ENCODE data around the gene GRIK1. TPM values are rescaled to one million over a fixed set of nuclear protein-coding genes. Genes with fewer than 3 reads are reported as not detected.

The GRIK1 gene
- total RNA-seq, 1 experiment from 2014 or later = not detected

DNA sequence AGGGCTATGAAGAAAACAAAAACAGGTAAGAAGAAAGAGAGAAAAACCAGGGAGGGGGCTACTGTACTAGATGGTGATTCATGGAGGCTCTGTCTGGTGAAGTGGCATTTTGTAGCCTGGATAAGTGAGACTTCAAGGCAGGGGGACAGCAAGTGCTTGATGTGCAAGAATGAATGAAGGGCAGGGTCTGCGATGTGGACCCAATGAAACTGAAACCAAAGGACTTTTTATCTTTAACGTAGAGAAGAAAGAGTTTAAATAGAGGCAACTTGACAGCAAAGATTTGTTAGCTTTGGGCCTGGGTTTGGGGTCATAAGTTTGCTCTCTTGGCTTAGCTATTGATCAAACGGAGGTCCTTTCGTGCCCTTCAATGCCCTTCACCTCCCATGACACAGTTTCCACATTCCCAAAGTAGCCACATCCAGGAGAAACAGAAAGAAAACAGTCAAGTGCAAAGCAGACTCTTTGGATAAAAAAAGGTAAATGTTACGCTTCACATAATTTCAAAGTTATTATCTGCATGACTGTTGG is 291.0 kb downstream of the GRIK1 start:
- no peak for DNase-seq
- H2AFZ ChIP-seq = no peak overlapping the region
- no peaks in the 10 kb centered on the region for H3K9me2 ChIP-seq (ENCODE audit: insufficient read depth)
- no peaks in the 10 kb centered on the region for H3K79me2 ChIP-seq (ENCODE audit: low read depth)
- no peaks in the 10 kb centered on the region for H3K36me3 ChIP-seq (ENCODE audit: low read depth)
- POLR2A ChIA-PET (ENCODE audit: unreplicated experiment) = no interaction called here
- no peaks in the 10 kb centered on the region for H4K20me1 ChIP-seq (ENCODE audit: insufficient read depth)
- H3F3A ChIP-seq (ENCODE audit: insufficient read depth, low read depth) = no peaks in the 10 kb centered on the region
- no peak overlapping the region for H3K27ac ChIP-seq
- no peaks in the 10 kb centered on the region for H3K9me3 ChIP-seq (ENCODE audit: insufficient read depth, low read depth)
- no peak for TF ChIP-seq CTCF (conservative IDR thresholded peaks at IDR 0.05)
- TF ChIP-seq EZH2 (IDR thresholded peaks at IDR 0.05; ENCODE audit: low read depth) = no peak
- no peak overlapping the region for H3K4me3 ChIP-seq
- BruUV-seq (replicated peaks) = no TSS peak
- intact Hi-C loops (cut with micrococcal nuclease; ENCODE audit: unreplicated experiment) = no loop called here
- H3K4me2 ChIP-seq = no peak overlapping the region
- CTCF ChIA-PET = no interaction called here
- H3K4me1 ChIP-seq (replicated peaks; ENCODE audit: insufficient read depth) = no peaks in the 10 kb centered on the region
- H3K27me3 ChIP-seq (ENCODE audit: insufficient read depth, low read depth) = no peaks in the 10 kb centered on the region

DNA sequence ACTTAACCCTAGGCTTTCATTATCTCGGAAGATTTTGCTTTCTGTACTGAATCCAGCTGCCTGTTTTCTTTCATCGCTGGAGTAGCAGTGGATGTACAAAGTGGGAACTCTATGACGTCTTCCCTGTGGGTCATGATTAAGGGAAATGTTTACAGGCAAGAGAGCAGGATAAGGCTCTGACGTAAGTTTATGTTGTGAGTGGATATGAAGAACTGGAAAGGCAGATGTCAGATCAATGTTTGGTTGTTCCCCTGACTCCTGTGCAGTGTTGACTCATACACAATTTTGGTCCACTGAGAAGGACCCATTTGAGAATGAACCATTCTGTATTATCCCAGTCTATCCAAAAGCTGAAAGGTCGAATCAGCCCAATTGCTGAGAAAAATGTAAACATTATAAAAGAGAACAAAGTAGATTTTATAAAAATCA is 292.4 kb downstream of the GRIK1 start:
- Histone ChIP-seq H3K9me2 (ENCODE audit: insufficient read depth) (no peaks in the 10 kb centered on the region), H3K4me3 (no peak overlapping the region), H3K9me3 (ENCODE audit: insufficient read depth, low read depth) (no peaks in the 10 kb centered on the region), H3K36me3 (ENCODE audit: low read depth) (no peaks in the 10 kb centered on the region), H3K4me1 (replicated peaks; ENCODE audit: insufficient read depth) (no peaks in the 10 kb centered on the region), H3K79me2 (ENCODE audit: low read depth) (no peaks in the 10 kb centered on the region), H3K4me2 (no peak overlapping the region), H3K27ac (no peak overlapping the region), H2AFZ (no peak overlapping the region), H3F3A (ENCODE audit: insufficient read depth, low read depth) (no peaks in the 10 kb centered on the region), H3K27me3 (ENCODE audit: insufficient read depth, low read depth) (no peaks in the 10 kb centered on the region), H4K20me1 (ENCODE audit: insufficient read depth) (no peaks in the 10 kb centered on the region)
- no peak for DNase-seq
- intact Hi-C loops (cut with micrococcal nuclease; ENCODE audit: unreplicated experiment) = no loop called here
- no TSS peak for BruUV-seq (replicated peaks)
- TF ChIP-seq EZH2 (IDR thresholded peaks at IDR 0.05; ENCODE audit: low read depth) = no peak
- TF ChIP-seq CTCF (conservative IDR thresholded peaks at IDR 0.05) = no peak
- ChIA-PET CTCF (no interaction called here), POLR2A (ENCODE audit: unreplicated experiment) (no interaction called here)

GRCh38 chr21:29645666-29646553 is 293.9 kb downstream of the GRIK1 start:
- no peaks in the 10 kb centered on the region for H3K9me2 ChIP-seq (ENCODE audit: insufficient read depth)
- no TSS peak for BruUV-seq (replicated peaks)
- POLR2A ChIA-PET (ENCODE audit: unreplicated experiment) = no interaction called here

More at GRCh38 chr21:29645666-29646553, 293.9 kb downstream of the GRIK1 start:
- no peak overlapping the region for H3K4me2 ChIP-seq
- H3F3A ChIP-seq (ENCODE audit: insufficient read depth, low read depth) = no peaks in the 10 kb centered on the region
- no peaks in the 10 kb centered on the region for H3K9me3 ChIP-seq (ENCODE audit: insufficient read depth, low read depth)
- no peak overlapping the region for H2AFZ ChIP-seq
- intact Hi-C loops (cut with micrococcal nuclease; ENCODE audit: unreplicated experiment) = no loop called here
- H3K4me1 ChIP-seq (replicated peaks; ENCODE audit: insufficient read depth) = no peaks in the 10 kb centered on the region
- no peak for DNase-seq
- H4K20me1 ChIP-seq (ENCODE audit: insufficient read depth) = no peaks in the 10 kb centered on the region
- no peaks in the 10 kb centered on the region for H3K79me2 ChIP-seq (ENCODE audit: low read depth)
- no peak overlapping the region for H3K4me3 ChIP-seq
- H3K27me3 ChIP-seq (ENCODE audit: insufficient read depth, low read depth) = no peaks in the 10 kb centered on the region
- CTCF ChIA-PET = no interaction called here
- H3K36me3 ChIP-seq (ENCODE audit: low read depth) = no peaks in the 10 kb centered on the region
- H3K27ac ChIP-seq = no peak overlapping the region
- TF ChIP-seq EZH2 (IDR thresholded peaks at IDR 0.05; ENCODE audit: low read depth) = no peak
- TF ChIP-seq CTCF (conservative IDR thresholded peaks at IDR 0.05) = no peak

Measured in PC-9 (cell line).